KMS-11 (cell line): ENCODE measurements around the gene KCNH2.

ENCODE experiments used
- H2AFZ ChIP-seq: fragments of 200-600 bp; sonication (generic); 2 replicates; pipeline ENCODE4 v1.6.1; 2016; ENCODE audit warnings: antibody characterized with exemption, mixed run types, low read depth
- H3K27ac ChIP-seq: fragments of 200-600 bp; sonication (generic); 2 replicates; pipeline ENCODE4 v1.6.1; 2016; ENCODE audit warnings: mild to moderate bottlenecking, mixed run types
- H3K27me3 ChIP-seq: fragments of 200-600 bp; sonication (generic); 2 replicates; pipeline ENCODE4 v1.6.1; 2017; ENCODE audit warnings: mild to moderate bottlenecking, low read depth, mixed run types, moderate library complexity; ENCODE audit not compliant: insufficient read depth
- H3K36me3 ChIP-seq: fragments of 200-600 bp; sonication (generic); 2 replicates; pipeline ENCODE4 v1.6.1; 2017; ENCODE audit warnings: mild to moderate bottlenecking, mixed run types; ENCODE audit not compliant: insufficient read depth
- H3K4me1 ChIP-seq: fragments of 200-600 bp; sonication (generic); 2 replicates; pipeline ENCODE4 v1.6.1; 2016; ENCODE audit warnings: mild to moderate bottlenecking, low read depth, mixed run types; ENCODE audit not compliant: poor library complexity, severe bottlenecking
- H3K4me2 ChIP-seq: fragments of 200-600 bp; sonication (generic); 2 replicates; pipeline ENCODE4 v1.7.0; 2016; ENCODE audit warnings: mild to moderate bottlenecking, mixed run types
- H3K4me3 ChIP-seq: fragments of 200-600 bp; sonication (generic); IDR thresholded peaks from 2 replicates; pipeline ENCODE4 v1.6.1; 2017; ENCODE audit warnings: low read depth, low read length, mixed read lengths; ENCODE audit not compliant: insufficient read depth
- H3K79me2 ChIP-seq: fragments of 200-600 bp; sonication (generic); 2 replicates; pipeline ENCODE4 v1.6.1; 2016; ENCODE audit warnings: low read depth, mixed run types; ENCODE audit not compliant: insufficient read depth
- H3K9ac ChIP-seq: fragments of 200-600 bp; sonication (generic); 2 replicates; pipeline ENCODE4 v1.6.1; 2016; ENCODE audit warnings: mild to moderate bottlenecking, mixed run types
- H4K20me1 ChIP-seq: fragments of 200-600 bp; sonication (generic); 2 replicates; pipeline ENCODE4 v1.6.1; 2016; ENCODE audit warnings: mild to moderate bottlenecking, mixed run types; ENCODE audit not compliant: insufficient read depth
- CTCF ChIP-seq: fragments of 200-600 bp; sonication (generic); conservative IDR thresholded peaks from 2 replicates; pipeline ENCODE4 v1.6.1; 2017; ENCODE audit warnings: low read depth, mild to moderate bottlenecking, antibody characterized with exemption, low read length, moderate library complexity, mixed read lengths

The KCNH2 gene

GRCh38 chr7:150999001-150999400 is 20.9 kb upstream of the KCNH2 start:
- no peaks in the 10 kb centered on the region for H3K36me3 ChIP-seq
- peaks cover 7% of the 10 kb centered on the region; the same call in 1 of the 2 replicates for H3K27me3 ChIP-seq
- H3K9ac ChIP-seq: no peak overlapping the region
- no peak overlapping the region for H3K27ac ChIP-seq
- H3K4me3 ChIP-seq: no peak overlapping the region
- no peaks in the 10 kb centered on the region for H4K20me1 ChIP-seq
- no peak for TF ChIP-seq CTCF
- H3K4me2 ChIP-seq: no peak overlapping the region
- H2AFZ ChIP-seq: no peak overlapping the region
- no peaks in the 10 kb centered on the region for H3K4me1 ChIP-seq
- H3K79me2 ChIP-seq: no peaks in the 10 kb centered on the region

- Histone ChIP-seq H3K27me3 (peaks cover 7% of the 10 kb centered on the region; the same call in 1 of the 2 replicates), H3K9ac (no peak overlapping the region), H4K20me1 (no peaks in the 10 kb centered on the region), H3K4me1 (no peaks in the 10 kb centered on the region), H3K79me2 (no peaks in the 10 kb centered on the region), H3K4me3 (no peak overlapping the region), H3K4me2 (no peak overlapping the region), H3K36me3 (no peaks in the 10 kb centered on the region), H3K27ac (no peak overlapping the region), H2AFZ (no peak overlapping the region)
- TF ChIP-seq CTCF: no peak
Observed at GRCh38 chr7:150998341-150998740, 20.2 kb upstream of the KCNH2 start.

GRCh38 chr7:150997817-150998216 is 19.7 kb upstream of the KCNH2 start:
- Histone ChIP-seq H3K4me2 (no peak overlapping the region), H3K9ac (no peak overlapping the region), H4K20me1 (no peaks in the 10 kb centered on the region), H3K79me2 (no peaks in the 10 kb centered on the region), H3K36me3 (no peaks in the 10 kb centered on the region), H3K27ac (no peak overlapping the region), H2AFZ (no peak overlapping the region), H3K4me3 (no peak overlapping the region), H3K27me3 (peaks cover 9% of the 10 kb centered on the region; the same call in 1 of the 2 replicates), H3K4me1 (no peaks in the 10 kb centered on the region)
- no peak for TF ChIP-seq CTCF

- H2AFZ ChIP-seq: no peak overlapping the region
- H3K36me3 ChIP-seq: no peaks in the 10 kb centered on the region
- no peaks in the 10 kb centered on the region for H3K4me1 ChIP-seq
- H3K79me2 ChIP-seq: no peaks in the 10 kb centered on the region
- H4K20me1 ChIP-seq: no peaks in the 10 kb centered on the region
- H3K27me3 ChIP-seq: peaks cover 16% of the 10 kb centered on the region; the same call in 1 of the 2 replicates
- TF ChIP-seq CTCF: no peak
- no peak overlapping the region for H3K27ac ChIP-seq
- H3K9ac ChIP-seq: no peak overlapping the region
- no peak overlapping the region for H3K4me2 ChIP-seq
- no peak overlapping the region for H3K4me3 ChIP-seq
Observed at GRCh38 chr7:150997075-150997511, 19.0 kb upstream of the KCNH2 start.
